PC-3 (cell line): ENCODE results near the gene SNX5.

Experiments
- EZH2 ChIP-seq: fragments of 300-600 bp; sonication (generic); IDR thresholded peaks from one replicate; pipeline ENCODE4 v1.6.1; 2017; ENCODE audit warnings: antibody characterized with exemption, mild to moderate bottlenecking, low read length; ENCODE audit not compliant: unreplicated experiment
- TF ChIP-seq, protein P1 (sequence below): fragments of 300-600 bp; sonication (generic); conservative IDR thresholded peaks from 2 replicates; pipeline ENCODE4 v1.5.1; 2017; ENCODE audit warnings: antibody characterized with exemption, low read depth, mild to moderate bottlenecking, low read length

DNA sequence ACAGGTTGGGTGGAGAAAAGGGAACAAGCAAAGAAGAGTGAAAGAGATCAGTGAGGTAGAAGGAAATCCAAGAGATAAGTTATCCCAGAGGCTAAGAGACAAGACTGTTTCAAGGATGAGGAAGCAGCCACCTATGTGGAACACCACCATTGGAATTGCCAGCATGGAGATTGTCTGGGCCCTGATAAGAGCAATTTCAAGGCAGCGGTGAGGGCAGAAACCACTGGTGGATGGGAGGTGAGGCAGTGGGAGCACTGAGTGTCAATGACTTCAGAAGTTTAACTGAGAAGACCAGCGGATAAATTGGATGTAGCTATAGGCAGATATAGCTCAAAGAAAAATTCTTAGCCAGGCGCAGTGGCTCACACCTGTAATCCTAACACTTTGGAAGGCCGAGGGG is 56.7 kb downstream of the SNX5 start:
- TF ChIP-seq, protein P1, sequence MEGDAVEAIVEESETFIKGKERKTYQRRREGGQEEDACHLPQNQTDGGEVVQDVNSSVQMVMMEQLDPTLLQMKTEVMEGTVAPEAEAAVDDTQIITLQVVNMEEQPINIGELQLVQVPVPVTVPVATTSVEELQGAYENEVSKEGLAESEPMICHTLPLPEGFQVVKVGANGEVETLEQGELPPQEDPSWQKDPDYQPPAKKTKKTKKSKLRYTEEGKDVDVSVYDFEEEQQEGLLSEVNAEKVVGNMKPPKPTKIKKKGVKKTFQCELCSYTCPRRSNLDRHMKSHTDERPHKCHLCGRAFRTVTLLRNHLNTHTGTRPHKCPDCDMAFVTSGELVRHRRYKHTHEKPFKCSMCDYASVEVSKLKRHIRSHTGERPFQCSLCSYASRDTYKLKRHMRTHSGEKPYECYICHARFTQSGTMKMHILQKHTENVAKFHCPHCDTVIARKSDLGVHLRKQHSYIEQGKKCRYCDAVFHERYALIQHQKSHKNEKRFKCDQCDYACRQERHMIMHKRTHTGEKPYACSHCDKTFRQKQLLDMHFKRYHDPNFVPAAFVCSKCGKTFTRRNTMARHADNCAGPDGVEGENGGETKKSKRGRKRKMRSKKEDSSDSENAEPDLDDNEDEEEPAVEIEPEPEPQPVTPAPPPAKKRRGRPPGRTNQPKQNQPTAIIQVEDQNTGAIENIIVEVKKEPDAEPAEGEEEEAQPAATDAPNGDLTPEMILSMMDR = no peak
- no peak for TF ChIP-seq EZH2
